Small intestine (tissue), 7 donors: ENCODE measurements around the gene CAMK2D. TPM values are rescaled to one million over a fixed set of nuclear protein-coding genes. Genes with fewer than 3 reads are reported as not detected.

Experiments
- DNase-seq, 2 donors: peaks; one replicate each; pipeline versions ENCODE4 v3.0.0 to v3.0.0-alpha.2; 2013
- FAIRE-seq: peaks from 2 replicates; lab custom pipeline; 2012; peaks lifted over from hg19 to GRCh38; lab: Jason Lieb, UNC
- H3K27ac ChIP-seq, 3 donors: one replicate each; pipeline ENCODE4 v1.5.1; 2013; ENCODE audit warnings: low read length in 2 of 3, mild to moderate bottlenecking in 2 of 3, control low read depth in 1 of 3, inconsistent platforms in 1 of 3, low read depth in 1 of 3, moderate library complexity in 1 of 3
- H3K27me3 ChIP-seq, 3 donors: one replicate each; pipeline ENCODE4 v1.6.1; 2013; ENCODE audit warnings: low read length in 3 of 3, inconsistent platforms in 1 of 3; ENCODE audit not compliant: control insufficient read depth in 3 of 3, insufficient read depth in 3 of 3
- H3K36me3 ChIP-seq, 3 donors: one replicate each; pipeline ENCODE4 v1.6.1; 2013; ENCODE audit warnings: low read length in 3 of 3, inconsistent platforms in 1 of 3, low read depth in 1 of 3, mild to moderate bottlenecking in 1 of 3, moderate library complexity in 1 of 3; ENCODE audit not compliant: control insufficient read depth in 3 of 3, insufficient read depth in 2 of 3
- H3K4me1 ChIP-seq, 3 donors: one replicate each; pipeline ENCODE4 v1.6.1; 2013; ENCODE audit warnings: low read length in 2 of 3, inconsistent platforms in 1 of 3, low read depth in 1 of 3, mild to moderate bottlenecking in 1 of 3, moderate library complexity in 1 of 3; ENCODE audit not compliant: control insufficient read depth in 3 of 3, insufficient read depth in 2 of 3
- H3K4me3 ChIP-seq, 3 donors: one replicate each; pipeline ENCODE4 v1.5.1; 2013; ENCODE audit warnings: low read length in 3 of 3, control low read depth in 1 of 3, inconsistent platforms in 1 of 3, low read depth in 1 of 3, mild to moderate bottlenecking in 1 of 3, moderate library complexity in 1 of 3
- H3K9me3 ChIP-seq, 2 donors: one replicate each; pipeline ENCODE4 v1.6.1; 2013; ENCODE audit warnings: low read depth in 1 of 2, low read length in 1 of 2; ENCODE audit not compliant: control insufficient read depth in 2 of 2, insufficient read depth in 1 of 2
- WGBS, 3 donors: extraction: QIAGEN DNeasy Blood & Tissue Kit; methylation state at CpG; one replicate each; pipeline ENCODE4 v1.1.7; 2013; 5-methylcytosine and 5-hydroxymethylcytosine counted together
- polyA plus RNA-seq, 4 donors: library from polyadenylated mRNA; stranded (reverse) in 3 of 4; unstranded in 1 of 4; fragments of 200-250 nt in 3 of 4; fragments of 120-200 nt in 1 of 4; gene quantifications; one replicate each; pipeline versions ENCODE4 v1.2.1 to v1.2.3, GENCODE V29; 2013
- donor health status: healthy with polysubstance abuse.
- donor health status: control.
- donor health status: control.
- donor health status: Bipolar disorder and iron deficiency.
- donor health status: healthy.

Gene CAMK2D
- polyA plus RNA-seq, 4 donors = 21.1 to 81.1 (median 24.0) TPM

GRCh38 chr4:113472864-113473263, 288.7 kb downstream of the CAMK2D start:
- Histone ChIP-seq H3K27ac (no peak overlapping the region), H3K4me3 (no peak overlapping the region), H3K27me3 (no peaks in the 10 kb centered on the region), H3K36me3 (peaks cover 0 to 7% (median 0%) of the 10 kb centered on the region in 3 donors), H3K9me3 (peaks cover 0 to 8% of the 10 kb centered on the region in 2 donors), H3K4me1 (peaks cover 0 to 17% (median 0%) of the 10 kb centered on the region in 3 donors)
- no peak for FAIRE-seq
- DNase-seq = no peak
- 17 to 61% (median 22%) methylated on average over 1 of the region's 1 CpG for WGBS, 3 donors

- no peak for FAIRE-seq
- H3K27ac ChIP-seq = no peak overlapping the region
Observed at GRCh38 chr4:113471146-113471860, 290.2 kb downstream of the CAMK2D start.

GRCh38 chr4:113469926-113470325, 291.6 kb downstream of the CAMK2D start:
- DNase-seq = peak; percentile 68 to 85

More at GRCh38 chr4:113471146-113471860, 290.2 kb downstream of the CAMK2D start:
- Histone ChIP-seq H3K27me3 (no peaks in the 10 kb centered on the region), H3K36me3 (peaks cover 0 to 3% (median 0%) of the 10 kb centered on the region in 3 donors), H3K9me3 (no peaks in the 10 kb centered on the region), H3K4me1 (peaks cover 0 to 17% (median 0%) of the 10 kb centered on the region in 3 donors), H3K4me3 (no peak overlapping the region)
- DNase-seq = no peak
- 85 to 98% (median 94%) methylated on average over 4 of the region's 4 CpGs for WGBS, 3 donors

GRCh38 chr4:113469023-113469390, 292.5 kb downstream of the CAMK2D start:
- Histone ChIP-seq H3K27ac (peak overlapping the region in 2 of 3 donors; percentile 79 to 83), H3K36me3 (peaks cover 0 to 11% (median 9%) of the 10 kb centered on the region in 3 donors), H3K9me3 (no peaks in the 10 kb centered on the region), H3K27me3 (no peaks in the 10 kb centered on the region), H3K4me3 (no peak overlapping the region), H3K4me1 (peaks cover 0 to 17% (median 0%) of the 10 kb centered on the region in 3 donors)
- DNase-seq (no peak), FAIRE-seq (no peak)
- 95 to 97% (median 95%) methylated on average over 1 of the region's 1 CpG for whole genome bisulfite sequencing, 3 donors

More at GRCh38 chr4:113469926-113470325, 291.6 kb downstream of the CAMK2D start:
- no peaks in the 10 kb centered on the region for H3K9me3 ChIP-seq
- peaks cover 0 to 10% (median 7%) of the 10 kb centered on the region in 3 donors for H3K36me3 ChIP-seq
- no peak overlapping the region for H3K4me3 ChIP-seq
- peaks cover 0 to 17% (median 0%) of the 10 kb centered on the region in 3 donors for H3K4me1 ChIP-seq
- WGBS, 3 donors = 75 to 93% (median 79%) methylated on average over 1 of the region's 1 CpG
- no peaks in the 10 kb centered on the region for H3K27me3 ChIP-seq
- FAIRE-seq = no peak
- H3K27ac ChIP-seq = peak overlapping the region in 1 of 3 donors; percentile 44

- FAIRE-seq (no peak), DNase-seq (peak; percentile 37 to 89)
- Histone ChIP-seq H3K36me3 (peaks cover 0 to 12% (median 10%) of the 10 kb centered on the region in 3 donors), H3K27ac (peak overlapping the region in 2 of 3 donors; percentile 79 to 83), H3K27me3 (no peaks in the 10 kb centered on the region), H3K4me3 (no peak overlapping the region), H3K4me1 (peaks cover 0 to 17% (median 0%) of the 10 kb centered on the region in 3 donors), H3K9me3 (no peaks in the 10 kb centered on the region)
- 57 to 75% (median 72%) methylated on average over 8 of the region's 8 CpGs for WGBS, 3 donors
Observed at GRCh38 chr4:113468165-113469022, 293.1 kb downstream of the CAMK2D start.

GRCh38 chr4:113467581-113467980, 294.0 kb downstream of the CAMK2D start:
- peaks cover 0 to 12% (median 12%) of the 10 kb centered on the region in 3 donors for H3K36me3 ChIP-seq
- DNase-seq (no peak), FAIRE-seq (no peak)
- H3K4me3 ChIP-seq = no peak overlapping the region
- H3K27me3 ChIP-seq = no peaks in the 10 kb centered on the region
- no peaks in the 10 kb centered on the region for H3K9me3 ChIP-seq
- H3K4me1 ChIP-seq = peaks cover 0 to 17% (median 0%) of the 10 kb centered on the region in 3 donors
- H3K27ac ChIP-seq = peak overlapping the region in 2 of 3 donors; percentile 32 to 83
- 66 to 95% (median 94%) methylated on average over 2 of the region's 2 CpGs for WGBS, 3 donors

- H3K27ac ChIP-seq = no peak overlapping the region
- FAIRE-seq (no peak), DNase-seq (no peak)
- no peak overlapping the region for H3K4me3 ChIP-seq
- H3K36me3 ChIP-seq = peaks cover 2 to 29% (median 14%) of the 10 kb centered on the region in 3 donors
- WGBS, 3 donors = 91 to 97% (median 97%) methylated on average over 1 of the region's 1 CpG
- H3K4me1 ChIP-seq = no peaks in the 10 kb centered on the region
- no peaks in the 10 kb centered on the region for H3K27me3 ChIP-seq
- no peaks in the 10 kb centered on the region for H3K9me3 ChIP-seq
Observed at GRCh38 chr4:113462286-113462685, 299.3 kb downstream of the CAMK2D start.

GRCh38 chr4:113461281-113461680, 300.3 kb downstream of the CAMK2D start:
- Histone ChIP-seq H3K4me3 (no peak overlapping the region), H3K36me3 (peaks cover 2 to 32% (median 16%) of the 10 kb centered on the region in 3 donors), H3K27ac (no peak overlapping the region), H3K4me1 (no peaks in the 10 kb centered on the region), H3K27me3 (no peaks in the 10 kb centered on the region), H3K9me3 (no peaks in the 10 kb centered on the region)
- FAIRE-seq = no peak
- DNase-seq = no peak
